Neural crest cell (in vitro differentiated cells): ENCODE results near the gene CEP97. TPM values are rescaled to one million over a fixed set of nuclear protein-coding genes. Genes with fewer than 3 reads are reported as not detected.
A peak's percentile ranks its signal among the peaks of the same experiment; 100 is the strongest.

Experiments used
- DNase-seq: peaks from one replicate; pipeline ENCODE4 v3.0.0; 2021; ENCODE audit warnings: low read depth, mixed read lengths, low spot score
- H3K27ac Mint-ChIP-seq: one replicate; pipeline ENCODE4 v1.8.0; 2021; ENCODE audit warnings: mild to moderate bottlenecking, mixed read lengths; ENCODE audit not compliant: unreplicated experiment
- H3K27me3 Mint-ChIP-seq: 2 replicates; pipeline ENCODE4 v1.8.0; 2021; ENCODE audit warnings: low read depth, mild to moderate bottlenecking, mixed read lengths
- H3K36me3 Mint-ChIP-seq: 2 replicates; pipeline ENCODE4 v1.8.0; 2021; ENCODE audit warnings: low read depth, mild to moderate bottlenecking, mixed read lengths
- H3K4me1 Mint-ChIP-seq: 2 replicates; pipeline ENCODE4 v1.8.0; 2021; ENCODE audit warnings: mixed read lengths
- H3K4me3 Mint-ChIP-seq: one replicate; pipeline ENCODE4 v1.8.0; 2021; ENCODE audit warnings: mild to moderate bottlenecking, mixed read lengths
- H3K9me3 Mint-ChIP-seq: 2 replicates; pipeline ENCODE4 v1.8.0; 2021; ENCODE audit warnings: mixed read lengths
- CTCF ChIP-seq: fragments of 200-600 bp; sonication (generic); conservative IDR thresholded peaks from 2 replicates; pipeline ENCODE4 v1.5.0; 2021; ENCODE audit warnings: antibody characterized with exemption, mild to moderate bottlenecking
- total RNA-seq: library from RNA; stranded (reverse); gene quantifications from 2 replicates; pipeline ENCODE4 v1.2.1, GENCODE V29; 2021

Gene CEP97
- total RNA-seq, 1 donor from 2014 or later: 25.1 TPM

GRCh38 chr3:101779047-101779821 is 54.8 kb downstream of the CEP97 start, which contains the start of gene NXPE3:
Gene NXPE3 (plus strand): TSS chr3:101779211. CDS start chr3:101785597, 6,386 bp downstream.
- TF ChIP-seq CTCF: no peak
- peak within 1 kb of the TSS; percentile 93 for H3K4me3 Mint-ChIP-seq
- H3K4me1 Mint-ChIP-seq: peaks cover 27% of the 10 kb centered on the region
- peak within 1 kb of the TSS; percentile 81 for H3K27ac Mint-ChIP-seq
- DNase-seq: peak; percentile 85
- H3K36me3 Mint-ChIP-seq: peaks cover 3% of the 10 kb centered on the region
- no peaks in the 10 kb centered on the region for H3K27me3 Mint-ChIP-seq
- H3K9me3 Mint-ChIP-seq: no peaks in the 10 kb centered on the region

GRCh38 chr3:101779822-101780381 is 55.5 kb downstream of the CEP97 start:
- Mint-ChIP-seq H3K4me1 (peaks cover 27% of the 10 kb centered on the region), H3K4me3 (peak overlapping the region; percentile 93), H3K9me3 (no peaks in the 10 kb centered on the region), H3K27ac (peak overlapping the region; percentile 70), H3K27me3 (no peaks in the 10 kb centered on the region), H3K36me3 (peaks cover 3% of the 10 kb centered on the region)
- TF ChIP-seq CTCF: no peak
- DNase-seq: no peak

GRCh38 chr3:101780661-101781060 is 56.2 kb downstream of the CEP97 start:
- peak overlapping the region; percentile 93 for H3K4me3 Mint-ChIP-seq
- H3K36me3 Mint-ChIP-seq: peaks cover 9% of the 10 kb centered on the region
- DNase-seq: no peak
- H3K27ac Mint-ChIP-seq: no peak overlapping the region
- H3K9me3 Mint-ChIP-seq: no peaks in the 10 kb centered on the region
- peaks cover 27% of the 10 kb centered on the region for H3K4me1 Mint-ChIP-seq
- TF ChIP-seq CTCF: no peak
- H3K27me3 Mint-ChIP-seq: no peaks in the 10 kb centered on the region

GRCh38 chr3:101781166-101781565 is 56.8 kb downstream of the CEP97 start:
- H3K36me3 Mint-ChIP-seq: peaks cover 12% of the 10 kb centered on the region
- H3K9me3 Mint-ChIP-seq: no peaks in the 10 kb centered on the region
- no peak for DNase-seq
- peak overlapping the region; percentile 93 for H3K4me3 Mint-ChIP-seq
- no peak for TF ChIP-seq CTCF
- H3K27ac Mint-ChIP-seq: no peak overlapping the region
- H3K27me3 Mint-ChIP-seq: no peaks in the 10 kb centered on the region
- H3K4me1 Mint-ChIP-seq: peaks cover 27% of the 10 kb centered on the region

GRCh38 chr3:101784855-101785613 is 60.6 kb downstream of the CEP97 start:
- no peak overlapping the region for H3K4me3 Mint-ChIP-seq
- peaks cover 31% of the 10 kb centered on the region for H3K36me3 Mint-ChIP-seq

More at GRCh38 chr3:101784855-101785613, 60.6 kb downstream of the CEP97 start:
- DNase-seq: no peak
- TF ChIP-seq CTCF: no peak
- H3K27me3 Mint-ChIP-seq: no peaks in the 10 kb centered on the region
- H3K4me1 Mint-ChIP-seq: peaks cover 15% of the 10 kb centered on the region
- H3K9me3 Mint-ChIP-seq: no peaks in the 10 kb centered on the region
- no peak overlapping the region for H3K27ac Mint-ChIP-seq
